WTC11 (cell line): Measurements from ENCODE around the gene SMAD6. TPM values are rescaled to one million over a fixed set of nuclear protein-coding genes. Genes with fewer than 3 reads are reported as not detected.
A peak's percentile ranks its signal among the peaks of the same experiment; 100 is the strongest.

ENCODE experiments used
- ATAC-seq: fragments of 200-7000 bp; cut with Tn5 transposase; 2 replicates; pipeline ENCODE4 v1.10.0; 2021; ENCODE audit warnings: mild to moderate bottlenecking, moderate library complexity
- CTCF ChIA-PET: fragments of 300-600 bp; sonication (Branson Sonifier 250); formaldehyde crosslinking; loops from one replicate; lab custom pipeline; 2021; ENCODE audit warnings: antibody characterized with exemption; lab: Charles Lee
- POLR2A ChIA-PET: fragments of 350-600 bp; sonication (Branson Sonifier 250); formaldehyde crosslinking; loops from one replicate; lab custom pipeline; 2021; ENCODE audit warnings: antibody characterized with exemption; lab: Charles Lee
- DNase-seq: peaks from one replicate; pipeline ENCODE4 v3.0.0; 2021; ENCODE audit warnings: low spot score
- H3K27ac Mint-ChIP-seq: 2 replicates; pipeline ENCODE4 v1.8.0; 2021; ENCODE audit warnings: mixed read lengths
- H3K27me3 Mint-ChIP-seq: 2 replicates; pipeline ENCODE4 v1.8.0; 2021; ENCODE audit warnings: low read depth, mild to moderate bottlenecking, moderate library complexity, mixed read lengths
- H3K36me3 Mint-ChIP-seq: 2 replicates; pipeline ENCODE4 v1.8.0; 2021; ENCODE audit warnings: mixed read lengths
- H3K4me1 Mint-ChIP-seq: 2 replicates; pipeline ENCODE4 v1.8.0; 2022; ENCODE audit warnings: mixed read lengths
- H3K4me3 Mint-ChIP-seq: 2 replicates; pipeline ENCODE4 v1.8.0; 2021; ENCODE audit warnings: mild to moderate bottlenecking, moderate library complexity, mixed read lengths
- H3K9me3 Mint-ChIP-seq: 2 replicates; pipeline ENCODE4 v1.8.0; 2021; ENCODE audit warnings: mixed read lengths
- ATF1 ChIP-seq: sonication (generic); formaldehyde crosslinking; IDR thresholded peaks from 2 replicates; pipeline ENCODE4 v1.8.1; 2023; ENCODE audit warnings: mild to moderate bottlenecking, moderate library complexity, missing genetic modification reagents
- E2F4 ChIP-seq: sonication (generic); formaldehyde crosslinking; IDR thresholded peaks from 2 replicates; pipeline ENCODE4 v1.8.1; 2022; ENCODE audit warnings: low read depth, mild to moderate bottlenecking, moderate library complexity, missing genetic modification reagents, borderline replicate concordance
- ELF4 ChIP-seq: sonication (generic); formaldehyde crosslinking; IDR thresholded peaks from 2 replicates; pipeline ENCODE4 v1.8.1; 2022; ENCODE audit warnings: low read depth, mild to moderate bottlenecking, moderate library complexity, missing genetic modification reagents
- JAZF1 ChIP-seq: fragments of 250-450 bp; sonication (Bioruptor Pico); IDR thresholded peaks from 2 replicates; pipeline ENCODE4 v1.9.0; 2021; ENCODE audit warnings: moderate library complexity, mild to moderate bottlenecking, inconsistent platforms
- MAX ChIP-seq: sonication (generic); formaldehyde crosslinking; IDR thresholded peaks from 2 replicates; pipeline ENCODE4 v1.8.0; 2022; ENCODE audit warnings: mild to moderate bottlenecking, missing genetic modification reagents
- MYBL2 ChIP-seq: sonication (generic); formaldehyde crosslinking; IDR thresholded peaks from 2 replicates; pipeline ENCODE4 v1.8.1; 2023; ENCODE audit warnings: mild to moderate bottlenecking, moderate library complexity, missing genetic modification reagents
- RORB ChIP-seq: fragments of 250-450 bp; sonication (Bioruptor Pico); IDR thresholded peaks from 2 replicates; pipeline ENCODE4 v1.9.0; 2021; ENCODE audit warnings: mild to moderate bottlenecking
- STAT6 ChIP-seq: sonication (generic); formaldehyde crosslinking; conservative IDR thresholded peaks from 2 replicates; pipeline ENCODE4 v1.8.1; 2023; ENCODE audit warnings: mild to moderate bottlenecking, low read depth, missing genetic modification reagents, moderate library complexity
- USF1 ChIP-seq: sonication (generic); formaldehyde crosslinking; IDR thresholded peaks from 2 replicates; pipeline ENCODE4 v1.8.0; 2022; ENCODE audit warnings: mild to moderate bottlenecking, missing genetic modification reagents
- ZMAT4 ChIP-seq: fragments of 250-450 bp; sonication (Bioruptor Pico); IDR thresholded peaks from 2 replicates; pipeline ENCODE4 v1.9.0; 2021; ENCODE audit warnings: mild to moderate bottlenecking
- ZNF423 ChIP-seq: fragments of 250-450 bp; sonication (Bioruptor Pico); IDR thresholded peaks from 2 replicates; pipeline ENCODE4 v2.1.2; 2022; ENCODE audit warnings: mild to moderate bottlenecking, moderate library complexity
- total RNA-seq: library from RNA; stranded (reverse); gene quantifications from 3 replicates; pipeline ENCODE4 v1.2.3, GENCODE V29; 2021
- TF ChIP-seq, protein P1 (sequence below): sonication (generic); formaldehyde crosslinking; IDR thresholded peaks from 2 replicates; pipeline ENCODE4 v1.8.0; 2022; ENCODE audit warnings: mild to moderate bottlenecking, missing genetic modification reagents
- TF ChIP-seq, protein P2 (sequence below): sonication (generic); formaldehyde crosslinking; IDR thresholded peaks from 2 replicates; pipeline ENCODE4 v1.8.0; 2022; ENCODE audit warnings: missing genetic modification reagents
- TF ChIP-seq, protein P3 (sequence below): sonication (generic); formaldehyde crosslinking; IDR thresholded peaks from 2 replicates; pipeline ENCODE4 v1.8.1; 2022; ENCODE audit warnings: mild to moderate bottlenecking, moderate library complexity, missing genetic modification reagents
- TF ChIP-seq, protein P4 (sequence below): sonication (generic); formaldehyde crosslinking; conservative IDR thresholded peaks from 2 replicates; pipeline ENCODE4 v1.8.1; 2022; ENCODE audit warnings: mild to moderate bottlenecking, missing genetic modification reagents
- TF ChIP-seq, protein P5 (sequence below): sonication (generic); formaldehyde crosslinking; IDR thresholded peaks from 2 replicates; pipeline ENCODE4 v1.8.1; 2022; ENCODE audit warnings: low read depth, missing genetic modification reagents, borderline replicate concordance

The SMAD6 gene
- total RNA-seq, 1 experiment from 2014 or later: 13.9 TPM

- peaks cover 13% of the 10 kb centered on the region for H3K4me1 Mint-ChIP-seq
- H3K27ac Mint-ChIP-seq: peak overlapping the region; percentile 36; the same call in 1 of the 2 replicates
- ATAC-seq (no peak), DNase-seq (no peak)
- TF ChIP-seq, protein P1, sequence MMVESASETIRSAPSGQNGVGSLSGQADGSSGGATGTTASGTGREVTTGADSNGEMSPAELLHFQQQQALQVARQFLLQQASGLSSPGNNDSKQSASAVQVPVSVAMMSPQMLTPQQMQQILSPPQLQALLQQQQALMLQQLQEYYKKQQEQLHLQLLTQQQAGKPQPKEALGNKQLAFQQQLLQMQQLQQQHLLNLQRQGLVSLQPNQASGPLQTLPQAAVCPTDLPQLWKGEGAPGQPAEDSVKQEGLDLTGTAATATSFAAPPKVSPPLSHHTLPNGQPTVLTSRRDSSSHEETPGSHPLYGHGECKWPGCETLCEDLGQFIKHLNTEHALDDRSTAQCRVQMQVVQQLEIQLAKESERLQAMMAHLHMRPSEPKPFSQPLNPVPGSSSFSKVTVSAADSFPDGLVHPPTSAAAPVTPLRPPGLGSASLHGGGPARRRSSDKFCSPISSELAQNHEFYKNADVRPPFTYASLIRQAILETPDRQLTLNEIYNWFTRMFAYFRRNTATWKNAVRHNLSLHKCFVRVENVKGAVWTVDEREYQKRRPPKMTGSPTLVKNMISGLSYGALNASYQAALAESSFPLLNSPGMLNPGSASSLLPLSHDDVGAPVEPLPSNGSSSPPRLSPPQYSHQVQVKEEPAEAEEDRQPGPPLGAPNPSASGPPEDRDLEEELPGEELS (CRISPR knock-in tag): no peak
- TF ChIP-seq, protein P2, sequence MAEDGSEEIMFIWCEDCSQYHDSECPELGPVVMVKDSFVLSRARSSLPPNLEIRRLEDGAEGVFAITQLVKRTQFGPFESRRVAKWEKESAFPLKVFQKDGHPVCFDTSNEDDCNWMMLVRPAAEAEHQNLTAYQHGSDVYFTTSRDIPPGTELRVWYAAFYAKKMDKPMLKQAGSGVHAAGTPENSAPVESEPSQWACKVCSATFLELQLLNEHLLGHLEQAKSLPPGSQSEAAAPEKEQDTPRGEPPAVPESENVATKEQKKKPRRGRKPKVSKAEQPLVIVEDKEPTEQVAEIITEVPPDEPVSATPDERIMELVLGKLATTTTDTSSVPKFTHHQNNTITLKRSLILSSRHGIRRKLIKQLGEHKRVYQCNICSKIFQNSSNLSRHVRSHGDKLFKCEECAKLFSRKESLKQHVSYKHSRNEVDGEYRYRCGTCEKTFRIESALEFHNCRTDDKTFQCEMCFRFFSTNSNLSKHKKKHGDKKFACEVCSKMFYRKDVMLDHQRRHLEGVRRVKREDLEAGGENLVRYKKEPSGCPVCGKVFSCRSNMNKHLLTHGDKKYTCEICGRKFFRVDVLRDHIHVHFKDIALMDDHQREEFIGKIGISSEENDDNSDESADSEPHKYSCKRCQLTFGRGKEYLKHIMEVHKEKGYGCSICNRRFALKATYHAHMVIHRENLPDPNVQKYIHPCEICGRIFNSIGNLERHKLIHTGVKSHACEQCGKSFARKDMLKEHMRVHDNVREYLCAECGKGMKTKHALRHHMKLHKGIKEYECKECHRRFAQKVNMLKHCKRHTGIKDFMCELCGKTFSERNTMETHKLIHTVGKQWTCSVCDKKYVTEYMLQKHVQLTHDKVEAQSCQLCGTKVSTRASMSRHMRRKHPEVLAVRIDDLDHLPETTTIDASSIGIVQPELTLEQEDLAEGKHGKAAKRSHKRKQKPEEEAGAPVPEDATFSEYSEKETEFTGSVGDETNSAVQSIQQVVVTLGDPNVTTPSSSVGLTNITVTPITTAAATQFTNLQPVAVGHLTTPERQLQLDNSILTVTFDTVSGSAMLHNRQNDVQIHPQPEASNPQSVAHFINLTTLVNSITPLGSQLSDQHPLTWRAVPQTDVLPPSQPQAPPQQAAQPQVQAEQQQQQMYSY (CRISPR knock-in tag): no peak
- TF ChIP-seq STAT6 (CRISPR knock-in tag) (no peak), USF1 (CRISPR knock-in tag) (no peak)
- H3K4me3 Mint-ChIP-seq: no peak overlapping the region
- H3K27me3 Mint-ChIP-seq: no peaks in the 10 kb centered on the region
- H3K9me3 Mint-ChIP-seq: no peaks in the 10 kb centered on the region
- CTCF ChIA-PET: interaction anchor here (0.9 to 1.3 kb wide), 3 partner anchors 10 to 76 kb away, joined by 3 to 4 read pairs (median 4); no protein-coding TSS in a partner anchor
- POLR2A ChIA-PET: no interaction called here
- no peaks in the 10 kb centered on the region for H3K36me3 Mint-ChIP-seq
These were observed 80.7 kb downstream of the SMAD6 start for GRCh38 chr15:66782785-66783184.

- Mint-ChIP-seq H3K4me3 (no peak overlapping the region), H3K27ac (peak overlapping the region; percentile 36; the same call in 1 of the 2 replicates), H3K9me3 (no peaks in the 10 kb centered on the region), H3K4me1 (peaks cover 13% of the 10 kb centered on the region), H3K36me3 (no peaks in the 10 kb centered on the region), H3K27me3 (no peaks in the 10 kb centered on the region)
- no peak for ATAC-seq
- TF ChIP-seq MYBL2 (CRISPR knock-in tag) (no peak), ZMAT4 (CRISPR knock-in tag) (no peak), ZNF423 (no peak)
- TF ChIP-seq, protein P3, sequence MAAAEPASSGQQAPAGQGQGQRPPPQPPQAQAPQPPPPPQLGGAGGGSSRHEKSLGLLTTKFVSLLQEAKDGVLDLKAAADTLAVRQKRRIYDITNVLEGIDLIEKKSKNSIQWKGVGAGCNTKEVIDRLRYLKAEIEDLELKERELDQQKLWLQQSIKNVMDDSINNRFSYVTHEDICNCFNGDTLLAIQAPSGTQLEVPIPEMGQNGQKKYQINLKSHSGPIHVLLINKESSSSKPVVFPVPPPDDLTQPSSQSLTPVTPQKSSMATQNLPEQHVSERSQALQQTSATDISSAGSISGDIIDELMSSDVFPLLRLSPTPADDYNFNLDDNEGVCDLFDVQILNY (CRISPR knock-in tag): no peak
- POLR2A ChIA-PET: no interaction called here
- CTCF ChIA-PET: interaction anchor here (0.9 to 1.3 kb wide), 3 partner anchors 10 to 76 kb away, joined by 3 to 4 read pairs (median 3); no protein-coding TSS in a partner anchor
- no peak for DNase-seq
These were observed 81.3 kb downstream of the SMAD6 start for GRCh38 chr15:66783314-66783713.

DNA sequence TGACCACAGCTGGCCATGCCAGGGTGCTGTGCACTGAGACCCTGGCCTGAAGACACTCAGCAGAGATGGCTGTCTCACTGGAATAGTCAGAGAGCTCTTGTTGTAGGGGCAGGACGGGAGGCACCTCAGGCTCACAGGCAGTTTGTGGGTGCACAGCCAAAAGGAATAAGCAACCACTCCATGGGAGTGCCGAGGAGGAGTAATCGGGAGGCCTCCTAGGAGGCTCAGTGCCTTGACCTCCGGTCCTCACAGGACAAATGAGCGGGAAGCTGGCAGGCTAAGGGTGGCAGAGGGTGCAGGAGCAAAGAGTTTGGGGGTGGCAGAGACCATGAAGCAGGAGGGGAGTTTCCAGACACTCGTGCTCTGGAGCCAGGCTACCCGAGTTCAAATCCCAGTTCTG is 81.7 kb downstream of the SMAD6 start:
- H3K4me1 Mint-ChIP-seq: peaks cover 13% of the 10 kb centered on the region
- H3K36me3 Mint-ChIP-seq: no peaks in the 10 kb centered on the region
- TF ChIP-seq JAZF1 (CRISPR knock-in tag) (no peak), E2F4 (no peak), MAX (no peak), ELF4 (CRISPR knock-in tag) (no peak), RORB (CRISPR knock-in tag) (no peak), ATF1 (CRISPR knock-in tag) (no peak)
- TF ChIP-seq, protein P4, sequence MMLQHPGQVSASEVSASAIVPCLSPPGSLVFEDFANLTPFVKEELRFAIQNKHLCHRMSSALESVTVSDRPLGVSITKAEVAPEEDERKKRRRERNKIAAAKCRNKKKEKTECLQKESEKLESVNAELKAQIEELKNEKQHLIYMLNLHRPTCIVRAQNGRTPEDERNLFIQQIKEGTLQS (CRISPR knock-in tag): no peak
- TF ChIP-seq, protein P5, sequence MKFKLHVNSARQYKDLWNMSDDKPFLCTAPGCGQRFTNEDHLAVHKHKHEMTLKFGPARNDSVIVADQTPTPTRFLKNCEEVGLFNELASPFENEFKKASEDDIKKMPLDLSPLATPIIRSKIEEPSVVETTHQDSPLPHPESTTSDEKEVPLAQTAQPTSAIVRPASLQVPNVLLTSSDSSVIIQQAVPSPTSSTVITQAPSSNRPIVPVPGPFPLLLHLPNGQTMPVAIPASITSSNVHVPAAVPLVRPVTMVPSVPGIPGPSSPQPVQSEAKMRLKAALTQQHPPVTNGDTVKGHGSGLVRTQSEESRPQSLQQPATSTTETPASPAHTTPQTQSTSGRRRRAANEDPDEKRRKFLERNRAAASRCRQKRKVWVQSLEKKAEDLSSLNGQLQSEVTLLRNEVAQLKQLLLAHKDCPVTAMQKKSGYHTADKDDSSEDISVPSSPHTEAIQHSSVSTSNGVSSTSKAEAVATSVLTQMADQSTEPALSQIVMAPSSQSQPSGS (CRISPR knock-in tag): no peak

More for the DNA sequence above, 81.7 kb downstream of the SMAD6 start:
- no peak overlapping the region; the same call in 1 of the 2 replicates for H3K27ac Mint-ChIP-seq
- POLR2A ChIA-PET: no interaction called here
- CTCF ChIA-PET: interaction anchor here (0.9 to 1.0 kb wide), 2 partner anchors 68 to 77 kb away, joined by 3 read pairs; no protein-coding TSS in a partner anchor
- H3K4me3 Mint-ChIP-seq: no peak overlapping the region
- H3K27me3 Mint-ChIP-seq: no peaks in the 10 kb centered on the region
- DNase-seq (no peak), ATAC-seq (no peak)
- no peaks in the 10 kb centered on the region for H3K9me3 Mint-ChIP-seq
